ENCODE measurements around the gene LIN37. TPM values are rescaled to one million over a fixed set of nuclear protein-coding genes. Genes with fewer than 3 reads are reported as not detected.
A peak's percentile ranks its signal among the peaks of the same experiment; 100 is the strongest.

The LIN37 gene
- total and polyA plus RNA-seq, 5 donors from 2014 or later = 9.9 to 16.5 (median 11.7) TPM

GRCh38 chr19:35757231-35757748 is 8.9 kb downstream of the LIN37 start:
- H3K36me3 Mint-ChIP-seq = peaks cover 6% of the 10 kb centered on the region
- DNase-seq (no peak), ATAC-seq (ENCODE audit: low read depth in 2 of 2) (no peak)
- no peaks in the 10 kb centered on the region for H3K9me3 ChIP-seq (ENCODE audit: control insufficient read depth in 2 of 2, low read length in 2 of 2)
- no peaks in the 10 kb centered on the region for H3K9me3 Mint-ChIP-seq
- peak overlapping the region; percentile 58 for H3K27ac ChIP-seq (ENCODE audit: insufficient read depth, low read length, poor library complexity, severe bottlenecking)
- H3K27me3 ChIP-seq (ENCODE audit: control insufficient read depth, insufficient read depth, low read length) = no peaks in the 10 kb centered on the region
- H3K27me3 Mint-ChIP-seq = peaks cover 6% of the 10 kb centered on the region
- peak overlapping the region; percentile 95 to 99 (median 99) for H3K4me3 Mint-ChIP-seq
- H3K36me3 ChIP-seq (ENCODE audit: control insufficient read depth, insufficient read depth, low read length) = peaks cover 25% of the 10 kb centered on the region
- peak overlapping the region in 1 of 3 donors; percentile 96 for H3K27ac Mint-ChIP-seq
- peak overlapping the region; percentile 37 for H3K4me3 ChIP-seq (ENCODE audit: low read depth, low read length)
- H3K4me1 Mint-ChIP-seq = peaks cover 0 to 51% (median 6%) of the 10 kb centered on the region in 4 donors
- H3K4me1 ChIP-seq (ENCODE audit: control insufficient read depth, insufficient read depth, low read length, poor library complexity, severe bottlenecking) = peaks cover 44% of the 10 kb centered on the region

GRCh38 chr19:35757749-35758608 is 9.6 kb downstream of the LIN37 start, which contains the start of gene PROSER3:
Gene PROSER3 (plus strand): TSS chr19:35758176. CDS start chr19:35758216, 40 bp downstream.
- peaks cover 44% of the 10 kb centered on the region for H3K4me1 ChIP-seq (ENCODE audit: control insufficient read depth, insufficient read depth, low read length, poor library complexity, severe bottlenecking)
- peak; percentile 97 to 98 for ATAC-seq (ENCODE audit: low read depth in 2 of 2)
- Mint-ChIP-seq H3K9me3 (no peaks in the 10 kb centered on the region), H3K27me3 (peaks cover 6% of the 10 kb centered on the region), H3K36me3 (peaks cover 7% of the 10 kb centered on the region), H3K4me1 (peaks cover 0 to 51% (median 6%) of the 10 kb centered on the region in 4 donors), H3K27ac (peak within 1 kb of the TSS; percentile 76 to 97 (median 96)), H3K4me3 (peak within 1 kb of the TSS; percentile 95 to 99 (median 99))
- peak within 1 kb of the TSS; percentile 94 for H3K27ac ChIP-seq (ENCODE audit: insufficient read depth, low read length, poor library complexity, severe bottlenecking)
- H3K27me3 ChIP-seq (ENCODE audit: control insufficient read depth, insufficient read depth, low read length) = no peaks in the 10 kb centered on the region
- H3K4me3 ChIP-seq (ENCODE audit: low read depth, low read length) = peak within 1 kb of the TSS; percentile 92
- H3K36me3 ChIP-seq (ENCODE audit: control insufficient read depth, insufficient read depth, low read length) = peaks cover 20% of the 10 kb centered on the region
- peak; percentile 98 to 100 (median 100) for DNase-seq
- no peaks in the 10 kb centered on the region for H3K9me3 ChIP-seq (ENCODE audit: control insufficient read depth in 2 of 2, low read length in 2 of 2)

DNA sequence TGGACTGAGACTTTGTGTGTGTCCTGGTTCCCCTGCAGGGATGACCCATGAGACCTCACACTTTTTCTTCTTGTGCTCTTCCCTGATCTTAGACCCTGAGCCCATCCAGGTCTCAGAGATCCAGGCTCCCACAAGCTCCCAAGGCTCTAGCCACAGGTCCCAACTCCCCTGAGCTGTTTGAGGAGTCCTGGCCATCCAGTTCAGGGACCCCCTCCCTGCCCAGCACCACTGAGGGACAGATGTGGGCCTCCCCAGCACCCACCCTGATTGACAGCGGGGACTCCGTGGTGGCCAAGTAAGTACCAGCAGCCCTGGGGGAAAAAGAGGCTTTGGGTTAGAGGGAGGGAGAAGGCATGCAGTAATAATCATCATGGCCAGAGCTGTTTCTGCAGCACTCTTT is 11.3 kb downstream of the LIN37 start:
- Mint-ChIP-seq H3K36me3 (peaks cover 7% of the 10 kb centered on the region), H3K4me1 (peaks cover 0 to 47% (median 6%) of the 10 kb centered on the region in 4 donors), H3K9me3 (no peaks in the 10 kb centered on the region), H3K27ac (no peak overlapping the region), H3K27me3 (peaks cover 6% of the 10 kb centered on the region), H3K4me3 (peak overlapping the region; percentile 68 to 99 (median 97))
- no peak for DNase-seq
- Histone ChIP-seq H3K36me3 (ENCODE audit: control insufficient read depth, insufficient read depth, low read length) (peaks cover 15% of the 10 kb centered on the region), H3K27ac (ENCODE audit: insufficient read depth, low read length, poor library complexity, severe bottlenecking) (no peak overlapping the region), H3K4me1 (ENCODE audit: control insufficient read depth, insufficient read depth, low read length, poor library complexity, severe bottlenecking) (peaks cover 44% of the 10 kb centered on the region), H3K4me3 (ENCODE audit: low read depth, low read length) (no peak overlapping the region), H3K9me3 (ENCODE audit: control insufficient read depth in 2 of 2, low read length in 2 of 2) (no peaks in the 10 kb centered on the region), H3K27me3 (ENCODE audit: control insufficient read depth, insufficient read depth, low read length) (no peaks in the 10 kb centered on the region)
- ATAC-seq (ENCODE audit: low read depth in 2 of 2) = no peak

- H3K4me3 Mint-ChIP-seq = peak overlapping the region in 2 of 4 donors; percentile 2 to 95
- peaks cover 6% of the 10 kb centered on the region for H3K27me3 Mint-ChIP-seq
- DNase-seq (no peak), ATAC-seq (ENCODE audit: low read depth in 2 of 2) (no peak)
- Histone ChIP-seq H3K4me1 (ENCODE audit: control insufficient read depth, insufficient read depth, low read length, poor library complexity, severe bottlenecking) (peaks cover 35% of the 10 kb centered on the region), H3K4me3 (ENCODE audit: low read depth, low read length) (no peak overlapping the region), H3K36me3 (ENCODE audit: control insufficient read depth, insufficient read depth, low read length) (peaks cover 22% of the 10 kb centered on the region), H3K9me3 (ENCODE audit: control insufficient read depth in 2 of 2, low read length in 2 of 2) (no peaks in the 10 kb centered on the region), H3K27me3 (ENCODE audit: control insufficient read depth, insufficient read depth, low read length) (no peaks in the 10 kb centered on the region), H3K27ac (ENCODE audit: insufficient read depth, low read length, poor library complexity, severe bottlenecking) (no peak overlapping the region)
- no peaks in the 10 kb centered on the region for H3K9me3 Mint-ChIP-seq
- H3K4me1 Mint-ChIP-seq = peaks cover 0 to 42% (median 6%) of the 10 kb centered on the region in 4 donors
- no peak overlapping the region for H3K27ac Mint-ChIP-seq
- H3K36me3 Mint-ChIP-seq = peaks cover 10% of the 10 kb centered on the region
Observed at GRCh38 chr19:35760711-35761349, 12.5 kb downstream of the LIN37 start.

DNA sequence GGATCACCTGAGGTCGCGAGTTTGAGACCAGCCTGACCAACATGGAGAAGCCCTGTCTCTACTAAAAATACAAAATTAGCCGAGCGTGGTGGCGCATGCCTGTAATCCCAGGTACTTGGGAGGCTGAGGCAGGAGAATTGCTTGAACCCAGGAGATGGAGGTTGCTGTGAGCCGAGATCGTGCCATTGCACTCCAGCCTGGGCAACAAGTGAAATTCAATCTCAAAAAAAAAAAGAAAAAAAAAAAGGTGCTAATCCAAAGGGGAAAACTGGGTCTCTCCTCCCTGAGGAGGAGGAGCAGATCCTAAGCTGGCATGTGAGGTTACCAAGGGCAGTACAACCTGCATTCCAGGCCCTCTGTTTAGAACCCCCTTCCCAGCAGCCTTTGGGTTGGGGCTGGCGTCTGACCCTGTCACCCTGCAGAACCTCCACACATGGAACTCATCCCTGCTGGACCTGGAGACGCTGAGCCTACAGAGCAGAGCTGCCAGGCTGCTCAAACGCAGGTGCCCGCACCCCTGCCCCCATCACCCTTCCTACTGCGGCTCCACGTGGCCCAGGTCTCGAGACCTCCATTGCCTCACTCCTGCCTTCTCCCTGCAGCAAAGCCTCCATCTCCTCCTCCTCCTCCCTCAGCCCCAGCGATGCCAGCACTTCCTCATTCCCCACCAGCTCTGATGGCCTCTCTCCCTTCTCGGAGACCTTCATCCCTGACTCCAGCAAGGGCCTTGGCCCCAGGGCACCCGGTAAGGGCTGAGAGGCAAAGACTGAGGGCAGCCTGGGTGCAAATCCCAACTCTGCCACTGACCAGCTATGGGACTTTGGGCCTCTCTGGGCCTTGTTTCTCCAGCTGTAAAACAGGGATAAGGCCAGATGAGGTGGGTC is 16.3 kb downstream of the LIN37 start:
- Mint-ChIP-seq H3K36me3 (peaks cover 15% of the 10 kb centered on the region), H3K27me3 (no peaks in the 10 kb centered on the region), H3K4me3 (peak overlapping the region in 1 of 4 donors; percentile 31), H3K27ac (no peak overlapping the region), H3K9me3 (no peaks in the 10 kb centered on the region), H3K4me1 (peaks cover 0 to 12% (median 0%) of the 10 kb centered on the region in 4 donors)
- Histone ChIP-seq H3K36me3 (ENCODE audit: control insufficient read depth, insufficient read depth, low read length) (peaks cover 28% of the 10 kb centered on the region), H3K4me3 (ENCODE audit: low read depth, low read length) (no peak overlapping the region), H3K4me1 (ENCODE audit: control insufficient read depth, insufficient read depth, low read length, poor library complexity, severe bottlenecking) (peaks cover 2% of the 10 kb centered on the region), H3K9me3 (ENCODE audit: control insufficient read depth in 2 of 2, low read length in 2 of 2) (no peaks in the 10 kb centered on the region), H3K27ac (ENCODE audit: insufficient read depth, low read length, poor library complexity, severe bottlenecking) (no peak overlapping the region), H3K27me3 (ENCODE audit: control insufficient read depth, insufficient read depth, low read length) (no peaks in the 10 kb centered on the region)
- no peak for DNase-seq
- ATAC-seq (ENCODE audit: low read depth in 2 of 2) = no peak

DNA sequence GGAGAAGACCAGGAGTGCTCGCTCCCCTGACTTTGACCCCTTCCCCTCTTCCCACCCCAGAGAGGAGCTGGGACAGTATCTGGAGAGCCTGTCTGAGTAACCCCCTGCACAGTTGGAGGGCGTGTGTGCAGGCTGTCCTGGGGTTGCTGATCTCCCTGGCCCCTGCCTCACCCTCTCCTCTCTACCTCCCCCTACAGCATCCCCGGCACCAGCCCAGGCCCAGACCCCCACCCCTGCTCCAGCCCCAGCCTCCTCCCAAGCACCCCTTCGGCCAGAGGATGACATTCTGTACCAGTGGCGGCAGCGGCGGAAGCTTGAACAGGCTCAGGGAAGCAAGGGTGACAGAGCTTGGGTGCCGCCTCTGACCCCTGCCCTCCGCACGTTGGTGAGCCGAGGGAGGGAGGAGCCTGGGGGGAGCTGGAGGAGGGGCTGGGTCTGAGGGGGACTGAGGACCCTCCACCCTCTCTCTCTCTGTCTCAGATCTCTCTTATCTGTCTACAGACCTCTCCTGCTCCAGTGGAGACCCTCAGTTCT is 18.3 kb downstream of the LIN37 start:
- no peak for ATAC-seq (ENCODE audit: low read depth in 2 of 2)
- Mint-ChIP-seq H3K9me3 (no peaks in the 10 kb centered on the region), H3K27me3 (no peaks in the 10 kb centered on the region), H3K36me3 (peaks cover 15% of the 10 kb centered on the region), H3K4me3 (peak overlapping the region in 1 of 4 donors; percentile 61), H3K27ac (no peak overlapping the region), H3K4me1 (peaks cover 0 to 5% (median 0%) of the 10 kb centered on the region in 4 donors)
- Histone ChIP-seq H3K27ac (ENCODE audit: insufficient read depth, low read length, poor library complexity, severe bottlenecking) (no peak overlapping the region), H3K27me3 (ENCODE audit: control insufficient read depth, insufficient read depth, low read length) (no peaks in the 10 kb centered on the region), H3K36me3 (ENCODE audit: control insufficient read depth, insufficient read depth, low read length) (peaks cover 22% of the 10 kb centered on the region), H3K9me3 (ENCODE audit: control insufficient read depth in 2 of 2, low read length in 2 of 2) (no peaks in the 10 kb centered on the region), H3K4me1 (ENCODE audit: control insufficient read depth, insufficient read depth, low read length, poor library complexity, severe bottlenecking) (no peaks in the 10 kb centered on the region), H3K4me3 (ENCODE audit: low read depth, low read length) (no peak overlapping the region)
- DNase-seq = no peak

Data from CD4-positive, CD25-positive, alpha-beta regulatory T cell (primary cell).